ENCODE data around the gene ZNF716.

ZNF716 gene

DNA sequence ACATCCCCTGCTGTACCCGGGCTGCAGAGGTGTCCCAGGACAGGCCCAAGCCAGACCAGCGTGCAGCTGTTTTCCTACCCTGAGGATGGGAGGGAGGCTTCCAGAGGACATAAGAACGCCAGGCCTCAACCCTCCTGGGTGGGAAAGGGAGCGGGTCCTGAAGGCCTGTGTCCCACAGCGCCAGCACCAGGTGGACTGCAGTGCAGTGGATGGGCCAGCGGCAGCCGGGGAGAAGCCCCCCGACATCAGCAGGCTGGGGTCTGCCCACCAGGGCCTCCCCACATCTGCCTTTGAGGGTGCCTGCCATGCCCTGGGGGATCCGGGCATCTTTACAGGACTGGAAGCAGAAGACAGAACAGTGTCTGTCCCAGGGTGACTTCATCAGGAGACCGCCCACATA is 22.8 kb upstream of the ZNF716 start:
- Histone ChIP-seq H3K79me2 (ENCODE audit: insufficient read depth, low read length) (no peaks in the 10 kb centered on the region), H3K9me3 (ENCODE audit: low read length) (no peaks in the 10 kb centered on the region), H4K20me1 (ENCODE audit: insufficient read depth, low read length) (no peaks in the 10 kb centered on the region), H3K4me2 (ENCODE audit: low read length) (no peak overlapping the region), H3K4me3 (ENCODE audit: low read depth, low read length, poor library complexity, severe bottlenecking) (no peak overlapping the region), H3K4me1 (ENCODE audit: insufficient read depth, low read length, severe bottlenecking) (no peaks in the 10 kb centered on the region), H3K9me2 (ENCODE audit: low read depth, low read length) (no peaks in the 10 kb centered on the region), H2AFZ (ENCODE audit: low read length) (no peak overlapping the region), H3K9ac (ENCODE audit: low read length) (no peak overlapping the region), H3K36me3 (ENCODE audit: insufficient read depth, low read length) (no peaks in the 10 kb centered on the region), H3F3A (ENCODE audit: insufficient read depth, low read length) (no peaks in the 10 kb centered on the region), H3K27me3 (ENCODE audit: insufficient read depth, low read length) (no peaks in the 10 kb centered on the region), H3K27ac (ENCODE audit: low read depth, low read length, poor library complexity, severe bottlenecking) (no peak overlapping the region)
- no peak for TF ChIP-seq EZH2 (IDR thresholded peaks at IDR 0.05; ENCODE audit: borderline replicate concordance, low read length)
- TF ChIP-seq, protein P1, sequence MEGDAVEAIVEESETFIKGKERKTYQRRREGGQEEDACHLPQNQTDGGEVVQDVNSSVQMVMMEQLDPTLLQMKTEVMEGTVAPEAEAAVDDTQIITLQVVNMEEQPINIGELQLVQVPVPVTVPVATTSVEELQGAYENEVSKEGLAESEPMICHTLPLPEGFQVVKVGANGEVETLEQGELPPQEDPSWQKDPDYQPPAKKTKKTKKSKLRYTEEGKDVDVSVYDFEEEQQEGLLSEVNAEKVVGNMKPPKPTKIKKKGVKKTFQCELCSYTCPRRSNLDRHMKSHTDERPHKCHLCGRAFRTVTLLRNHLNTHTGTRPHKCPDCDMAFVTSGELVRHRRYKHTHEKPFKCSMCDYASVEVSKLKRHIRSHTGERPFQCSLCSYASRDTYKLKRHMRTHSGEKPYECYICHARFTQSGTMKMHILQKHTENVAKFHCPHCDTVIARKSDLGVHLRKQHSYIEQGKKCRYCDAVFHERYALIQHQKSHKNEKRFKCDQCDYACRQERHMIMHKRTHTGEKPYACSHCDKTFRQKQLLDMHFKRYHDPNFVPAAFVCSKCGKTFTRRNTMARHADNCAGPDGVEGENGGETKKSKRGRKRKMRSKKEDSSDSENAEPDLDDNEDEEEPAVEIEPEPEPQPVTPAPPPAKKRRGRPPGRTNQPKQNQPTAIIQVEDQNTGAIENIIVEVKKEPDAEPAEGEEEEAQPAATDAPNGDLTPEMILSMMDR (IDR thresholded peaks at IDR 0.05; ENCODE audit: low read length): no peak

DNA sequence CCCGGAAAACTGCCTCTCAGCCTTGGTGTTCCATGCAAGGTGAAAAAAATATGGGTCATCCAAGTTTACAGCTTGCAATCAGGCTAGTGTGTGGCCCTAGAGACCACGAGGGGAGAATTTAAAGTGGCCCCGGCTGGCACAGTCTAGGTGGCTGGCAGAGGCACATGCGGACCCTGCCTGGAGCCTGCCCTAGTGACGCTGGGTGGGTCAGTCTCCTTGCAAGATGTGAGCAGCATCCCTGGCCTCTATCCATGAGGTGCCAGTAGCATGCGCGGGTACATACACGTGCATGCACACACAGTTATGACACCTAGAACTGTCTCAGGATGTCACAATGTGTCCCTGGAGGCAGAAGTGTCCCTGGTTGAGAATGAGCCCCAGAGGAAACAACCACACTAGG is 22.4 kb upstream of the ZNF716 start:
- Histone ChIP-seq H3K9ac (ENCODE audit: low read length) (no peak overlapping the region), H3K9me3 (ENCODE audit: low read length) (no peaks in the 10 kb centered on the region), H3K4me1 (ENCODE audit: insufficient read depth, low read length, severe bottlenecking) (no peaks in the 10 kb centered on the region), H3K27ac (ENCODE audit: low read depth, low read length, poor library complexity, severe bottlenecking) (no peak overlapping the region), H4K20me1 (ENCODE audit: insufficient read depth, low read length) (no peaks in the 10 kb centered on the region), H3F3A (ENCODE audit: insufficient read depth, low read length) (no peaks in the 10 kb centered on the region), H3K4me2 (ENCODE audit: low read length) (no peak overlapping the region), H3K27me3 (ENCODE audit: insufficient read depth, low read length) (no peaks in the 10 kb centered on the region), H3K79me2 (ENCODE audit: insufficient read depth, low read length) (no peaks in the 10 kb centered on the region), H3K9me2 (ENCODE audit: low read depth, low read length) (no peaks in the 10 kb centered on the region), H3K36me3 (ENCODE audit: insufficient read depth, low read length) (no peaks in the 10 kb centered on the region), H2AFZ (ENCODE audit: low read length) (no peak overlapping the region), H3K4me3 (ENCODE audit: low read depth, low read length, poor library complexity, severe bottlenecking) (no peak overlapping the region)
- TF ChIP-seq EZH2 (IDR thresholded peaks at IDR 0.05; ENCODE audit: borderline replicate concordance, low read length): no peak
- TF ChIP-seq, protein P1 (IDR thresholded peaks at IDR 0.05; ENCODE audit: low read length): no peak

DNA sequence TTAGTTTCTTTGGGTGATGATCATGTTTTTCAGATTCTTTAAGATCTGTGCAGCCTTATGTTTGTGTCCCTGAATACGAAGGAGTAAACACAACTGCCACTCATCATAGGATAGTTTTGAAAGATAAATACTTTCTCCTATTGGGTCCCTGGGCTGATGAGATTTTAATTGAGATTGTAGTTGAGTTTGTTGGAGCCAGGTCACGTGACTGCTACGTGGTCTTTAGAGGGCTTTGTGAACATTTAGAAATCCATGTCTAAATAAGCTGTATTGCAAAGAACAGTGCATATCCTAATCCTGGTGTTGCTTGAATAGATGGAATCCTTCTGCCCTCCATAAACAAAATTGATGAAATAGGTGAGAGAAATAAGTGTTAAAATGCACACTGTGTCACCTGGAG is 17.4 kb upstream of the ZNF716 start:
- no peaks in the 10 kb centered on the region for H3K79me2 ChIP-seq (ENCODE audit: insufficient read depth, low read length)
- H3K9ac ChIP-seq (ENCODE audit: low read length): no peak overlapping the region
- no peaks in the 10 kb centered on the region for H3K4me1 ChIP-seq (ENCODE audit: insufficient read depth, low read length, severe bottlenecking)
- no peaks in the 10 kb centered on the region for H3K27me3 ChIP-seq (ENCODE audit: insufficient read depth, low read length)
- H3K4me3 ChIP-seq (ENCODE audit: low read depth, low read length, poor library complexity, severe bottlenecking): no peak overlapping the region
- H3K36me3 ChIP-seq (ENCODE audit: insufficient read depth, low read length): no peaks in the 10 kb centered on the region
- no peak overlapping the region for H2AFZ ChIP-seq (ENCODE audit: low read length)
- no peak overlapping the region for H3K27ac ChIP-seq (ENCODE audit: low read depth, low read length, poor library complexity, severe bottlenecking)
- no peaks in the 10 kb centered on the region for H3K9me3 ChIP-seq (ENCODE audit: low read length)
- TF ChIP-seq EZH2 (IDR thresholded peaks at IDR 0.05; ENCODE audit: borderline replicate concordance, low read length): no peak
- H3K4me2 ChIP-seq (ENCODE audit: low read length): no peak overlapping the region
- H4K20me1 ChIP-seq (ENCODE audit: insufficient read depth, low read length): no peaks in the 10 kb centered on the region
- no peaks in the 10 kb centered on the region for H3K9me2 ChIP-seq (ENCODE audit: low read depth, low read length)
- no peaks in the 10 kb centered on the region for H3F3A ChIP-seq (ENCODE audit: insufficient read depth, low read length)

DNA sequence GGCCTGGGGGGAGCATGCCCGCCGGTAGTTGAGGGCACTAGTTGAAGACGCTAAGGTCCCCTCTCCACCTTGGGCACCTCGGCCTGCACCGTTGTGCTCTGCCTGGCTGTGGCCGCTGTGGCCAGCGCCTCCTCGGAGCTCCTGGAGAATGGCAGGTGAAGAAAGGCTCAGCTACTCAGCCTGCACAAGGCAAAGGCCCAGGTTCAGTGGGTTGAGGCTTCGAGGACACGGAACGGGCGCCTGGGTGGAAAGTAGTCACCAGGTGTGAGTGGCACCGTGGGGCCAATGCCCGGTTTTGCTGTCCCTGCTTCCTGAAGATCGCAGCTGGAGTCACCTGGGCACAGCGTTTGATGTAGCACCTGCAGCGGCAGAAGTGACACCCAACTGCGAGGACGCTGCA is 12.4 kb upstream of the ZNF716 start:
- no peaks in the 10 kb centered on the region for H3K9me3 ChIP-seq (ENCODE audit: low read length)

More for the DNA sequence above, 12.4 kb upstream of the ZNF716 start:
- TF ChIP-seq, protein P1 (IDR thresholded peaks at IDR 0.05; ENCODE audit: low read length): no peak
- no peak for TF ChIP-seq EZH2 (IDR thresholded peaks at IDR 0.05; ENCODE audit: borderline replicate concordance, low read length)
- Histone ChIP-seq H3K9ac (ENCODE audit: low read length) (no peak overlapping the region), H3F3A (ENCODE audit: insufficient read depth, low read length) (no peaks in the 10 kb centered on the region), H3K27ac (ENCODE audit: low read depth, low read length, poor library complexity, severe bottlenecking) (no peak overlapping the region), H3K79me2 (ENCODE audit: insufficient read depth, low read length) (no peaks in the 10 kb centered on the region), H3K27me3 (ENCODE audit: insufficient read depth, low read length) (no peaks in the 10 kb centered on the region), H3K4me1 (ENCODE audit: insufficient read depth, low read length, severe bottlenecking) (no peaks in the 10 kb centered on the region), H2AFZ (ENCODE audit: low read length) (no peak overlapping the region), H3K4me2 (ENCODE audit: low read length) (no peak overlapping the region), H4K20me1 (ENCODE audit: insufficient read depth, low read length) (no peaks in the 10 kb centered on the region), H3K36me3 (ENCODE audit: insufficient read depth, low read length) (no peaks in the 10 kb centered on the region), H3K9me2 (ENCODE audit: low read depth, low read length) (no peaks in the 10 kb centered on the region), H3K4me3 (ENCODE audit: low read depth, low read length, poor library complexity, severe bottlenecking) (no peak overlapping the region)
